NT2/D1 (cell line): ENCODE data around the gene DYNC1I2.

ENCODE experiments used
- SUZ12 ChIP-seq: IDR thresholded peaks from 2 replicates; pipeline ENCODE4 v1.6.1; 2011; ENCODE audit not compliant: insufficient read length, insufficient read depth; ENCODE audit errors: extremely low read depth
- YY1 ChIP-seq: IDR thresholded peaks from 2 replicates; pipeline ENCODE4 v1.6.1; 2011; ENCODE audit not compliant: insufficient read length, insufficient read depth
- ZNF274 ChIP-seq: IDR thresholded peaks from 2 replicates; pipeline ENCODE4 v1.6.1; 2011; ENCODE audit warnings: mild to moderate bottlenecking, low read depth, low read length

DNA sequence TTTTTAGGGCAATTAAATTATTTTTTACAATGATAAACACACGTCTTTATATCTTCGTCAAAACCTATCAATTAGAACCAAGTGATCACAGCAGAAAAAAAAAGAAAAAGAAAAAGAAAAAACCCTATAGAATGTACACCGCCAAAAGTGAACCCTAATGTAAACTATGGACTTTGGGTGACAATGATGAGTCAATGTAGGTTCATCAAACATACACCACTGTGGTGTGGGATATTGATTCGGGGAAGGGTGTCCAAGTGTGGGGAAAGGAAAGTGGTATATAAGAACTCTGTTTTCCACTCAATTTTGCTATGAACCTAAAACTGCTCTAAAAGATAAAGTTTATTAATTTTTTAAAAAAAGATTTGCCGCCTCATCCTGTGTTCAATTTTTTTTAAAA is 85.1 kb downstream of the DYNC1I2 start:
- TF ChIP-seq SUZ12 (no peak), ZNF274 (no peak), YY1 (no peak)
